ENCODE measurements around the gene SNURF. TPM values are rescaled to one million over a fixed set of nuclear protein-coding genes. Genes with fewer than 3 reads are reported as not detected.
"Not testable (repeated sequence)": the region's sequence is repeated elsewhere in the genome, so short reads cannot be mapped to it uniquely, and the experiment has no call there.

The SNURF gene
- total RNA-seq, 3 donors from 2014 or later, result 5.8 to 15.7 (median 12.1) TPM

GRCh38 chr15:24924153-24924552 lies 30.6 kb upstream of the SNURF start:
- Histone ChIP-seq H3K4me1 (no peaks in the 10 kb centered on the region), H3K36me3 (no peaks in the 10 kb centered on the region), H3K27ac (no peak overlapping the region), H3K9me3 (peaks cover 0 to 9% of the 10 kb centered on the region in 2 donors), H3K4me3 (no peak overlapping the region), H3K27me3 (no peaks in the 10 kb centered on the region)
- no peak for TF ChIP-seq POLR2AphosphoS5 (IDR thresholded peaks at IDR 0.05)
- no peak for TF ChIP-seq CTCF (IDR thresholded peaks at IDR 0.05)
- TF ChIP-seq POLR2A (IDR thresholded peaks at IDR 0.05), result no peak
- DNase-seq (ENCODE audit: low spot score in 2 of 2), result no peak
- intact Hi-C loops (cut with DNase I; ENCODE audit: low total_unique reads), result no loop called here

GRCh38 chr15:24924621-24925020 lies 30.2 kb upstream of the SNURF start:
- Histone ChIP-seq H3K9me3 (peaks cover 0 to 9% of the 10 kb centered on the region in 2 donors), H3K36me3 (no peaks in the 10 kb centered on the region), H3K27me3 (no peaks in the 10 kb centered on the region), H3K4me1 (no peaks in the 10 kb centered on the region), H3K27ac (no peak overlapping the region), H3K4me3 (no peak overlapping the region)
- TF ChIP-seq POLR2A (IDR thresholded peaks at IDR 0.05), result no peak
- TF ChIP-seq POLR2AphosphoS5 (IDR thresholded peaks at IDR 0.05), result no peak
- no peak for TF ChIP-seq CTCF (IDR thresholded peaks at IDR 0.05)
- DNase-seq (ENCODE audit: low spot score in 2 of 2), result no peak
- intact Hi-C loops (cut with DNase I; ENCODE audit: low total_unique reads), result no loop called here

GRCh38 chr15:24931874-24932732 lies 22.7 kb upstream of the SNURF start:
- H3K4me3 ChIP-seq; H3K36me3 ChIP-seq; intact Hi-C loops (cut with DNase I; ENCODE audit: low total_unique reads); H3K4me1 ChIP-seq; H3K27me3 ChIP-seq; H3K27ac ChIP-seq; H3K9me3 ChIP-seq; DNase-seq (ENCODE audit: low spot score in 2 of 2): not testable (repeated sequence)

GRCh38 chr15:24933716-24934115 lies 21.1 kb upstream of the SNURF start:
- no peaks in the 10 kb centered on the region for H3K4me1 ChIP-seq
- H3K27me3 ChIP-seq, result no peaks in the 10 kb centered on the region
- no peaks in the 10 kb centered on the region for H3K36me3 ChIP-seq
- no peaks in the 10 kb centered on the region for H3K9me3 ChIP-seq
- TF ChIP-seq POLR2AphosphoS5 (IDR thresholded peaks at IDR 0.05) (no peak), POLR2A (IDR thresholded peaks at IDR 0.05) (no peak), CTCF (IDR thresholded peaks at IDR 0.05) (no peak)
- intact Hi-C loops (cut with DNase I; ENCODE audit: low total_unique reads), result no loop called here
- H3K27ac ChIP-seq, result no peak overlapping the region
- DNase-seq (ENCODE audit: low spot score in 2 of 2), result no peak
- no peak overlapping the region for H3K4me3 ChIP-seq

- H3K9me3 ChIP-seq; H3K36me3 ChIP-seq; H3K27ac ChIP-seq; H3K4me1 ChIP-seq; H3K27me3 ChIP-seq; H3K4me3 ChIP-seq; DNase-seq (ENCODE audit: low spot score in 2 of 2); intact Hi-C loops (cut with DNase I; ENCODE audit: low total_unique reads): not testable (repeated sequence)
These were observed 16.6 kb upstream of the SNURF start for GRCh38 chr15:24938224-24938623.

GRCh38 chr15:24940236-24940635 lies 14.6 kb upstream of the SNURF start:
- Histone ChIP-seq H3K36me3 (no peaks in the 10 kb centered on the region), H3K27me3 (no peaks in the 10 kb centered on the region), H3K4me3 (no peak overlapping the region), H3K4me1 (no peaks in the 10 kb centered on the region), H3K27ac (no peak overlapping the region), H3K9me3 (no peaks in the 10 kb centered on the region)
- no peak for DNase-seq (ENCODE audit: low spot score in 2 of 2)
- intact Hi-C loops (cut with DNase I; ENCODE audit: low total_unique reads), result no loop called here
- TF ChIP-seq CTCF (IDR thresholded peaks at IDR 0.05), result no peak
- no peak for TF ChIP-seq POLR2A (IDR thresholded peaks at IDR 0.05)
- TF ChIP-seq POLR2AphosphoS5 (IDR thresholded peaks at IDR 0.05), result no peak
